Right cardiac atrium (tissue), 5 donors: ENCODE results near the gene CD300LD. TPM values are rescaled to one million over a fixed set of nuclear protein-coding genes. Genes with fewer than 3 reads are reported as not detected.
"Not testable (repeated sequence)": the region's sequence is repeated elsewhere in the genome, so short reads cannot be mapped to it uniquely, and the experiment has no call there.

Experiments
- ATAC-seq, 2 donors: fragments of 200-7000 bp; cut with Tn5 transposase; one replicate each; pipeline versions ENCODE4 v1.8.0 to v1.9.1; 2020; ENCODE audit warnings: moderate library complexity in 2 of 2, mild to moderate bottlenecking in 1 of 2
- DNase-seq, 3 donors: peaks; one replicate each; pipeline ENCODE4 v3.0.0-alpha.2; 2020
- H3K27ac ChIP-seq: one replicate; pipeline ENCODE4 v1.5.1; 2013; ENCODE audit warnings: mild to moderate bottlenecking, low read length, control low read depth, moderate library complexity
- H3K27me3 ChIP-seq: one replicate; pipeline ENCODE4 v1.6.1; 2013; ENCODE audit not compliant: control insufficient read depth, insufficient read depth
- H3K4me1 ChIP-seq: one replicate; pipeline ENCODE4 v1.6.1; 2013; ENCODE audit warnings: low read length; ENCODE audit not compliant: control insufficient read depth, insufficient read depth
- H3K4me3 ChIP-seq: one replicate; pipeline ENCODE4 v1.5.1; 2013; ENCODE audit warnings: low read length, control low read depth
- H3K9me3 ChIP-seq: one replicate; pipeline ENCODE4 v1.6.1; 2013; ENCODE audit warnings: low read length; ENCODE audit not compliant: control insufficient read depth
- WGBS: extraction: QIAGEN DNeasy Blood & Tissue Kit; methylation state at CpG from one replicate; pipeline ENCODE4 v1.1.7; 2013; 5-methylcytosine and 5-hydroxymethylcytosine counted together
- intact Hi-C, 4 donors: fragments of 100-400 bp; cut with DNase I; formaldehyde crosslinking; loops; one replicate each; pipeline versions ENCODE4 v1.11.0 to v1.14.0; 2022 to 2023
- polyA plus RNA-seq: library from polyadenylated mRNA; stranded (reverse); fragments of 200-250 nt; gene quantifications from one replicate; pipeline ENCODE4 v1.2.3, GENCODE V29; 2013
- total RNA-seq, 4 donors: library from RNA; stranded (reverse); fragmentation: NEBNext Ultra II Directional; extraction: Animal tissue kit (Norgen Biotek cat#: 25700); gene quantifications; one replicate each; pipeline ENCODE4 v1.2.1, GENCODE V29; 2021
- donor health status: healthy with polysubstance abuse.
- donor health status: DM: no; HTN: yes; CAD: no.
- donor health status: DM: no; HTN: no; CAD: no.
- donor health status: DM: no; HTN: yes; CAD: no; lungs with severe emphysema.
- donor health status: DM: yes; HTN: yes; CAD: no.

CD300LD gene
- total and polyA plus RNA-seq, 5 donors: not detected

GRCh38 chr17:74630251-74630650 is 38.2 kb upstream of the CD300LD start:
- H3K4me1 ChIP-seq, intact Hi-C loops, H3K4me3 ChIP-seq, H3K27ac ChIP-seq, DNase-seq, ATAC-seq, H3K27me3 ChIP-seq, H3K9me3 ChIP-seq: not testable (repeated sequence)
- WGBS: 79% methylated on average over 14 of the region's 14 CpGs

GRCh38 chr17:74625661-74626060 is 33.6 kb upstream of the CD300LD start:
- intact Hi-C loops: no loop called here
- H3K4me3 ChIP-seq: no peak overlapping the region
- no peaks in the 10 kb centered on the region for H3K27me3 ChIP-seq
- DNase-seq (no peak), ATAC-seq (no peak)
- H3K27ac ChIP-seq: no peak overlapping the region
- 37% methylated on average over 3 of the region's 3 CpGs for WGBS
- H3K4me1 ChIP-seq: no peaks in the 10 kb centered on the region
- H3K9me3 ChIP-seq: peaks cover 3% of the 10 kb centered on the region

- no peaks in the 10 kb centered on the region for H3K27me3 ChIP-seq
- intact Hi-C loops: no loop called here
- 86% methylated on average over 1 of the region's 1 CpG for WGBS
- no peak overlapping the region for H3K27ac ChIP-seq
- no peak for DNase-seq
- H3K4me1 ChIP-seq: no peaks in the 10 kb centered on the region
- no peak for ATAC-seq
- peaks cover 3% of the 10 kb centered on the region for H3K9me3 ChIP-seq
- H3K4me3 ChIP-seq: no peak overlapping the region
Observed at GRCh38 chr17:74624131-74624530, 32.0 kb upstream of the CD300LD start.

DNA sequence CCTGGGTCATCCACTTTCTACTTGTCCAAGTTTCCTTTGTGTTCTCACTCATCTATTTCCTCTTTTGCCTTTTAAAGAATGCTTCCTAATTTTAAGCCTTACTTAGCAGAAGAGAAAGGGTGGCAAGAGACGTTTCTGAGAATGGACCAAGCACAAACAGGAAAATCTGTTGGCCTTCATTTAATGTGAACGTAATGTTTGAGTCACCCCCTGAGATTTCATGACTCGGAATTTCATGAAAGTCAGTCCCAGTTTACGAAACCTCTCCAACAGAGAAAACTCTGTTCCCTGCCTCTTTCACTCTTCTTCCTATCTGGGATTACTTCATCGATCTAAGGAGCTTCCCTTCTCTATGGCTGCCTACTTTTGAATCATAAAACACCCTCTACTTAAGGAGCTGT is 31.6 kb upstream of the CD300LD start, which contains the start of gene CD300E:
TSS of gene CD300E (minus strand) at position 46 of the 401 bp plus-strand sequence. CDS start 117 bp downstream, outside the sequence.
- WGBS: 55% methylated on average over 5 of the region's 5 CpGs
- intact Hi-C loops: no loop called here
- no peak within 1 kb of the TSS for H3K27ac ChIP-seq
- no peak within 1 kb of the TSS for H3K4me3 ChIP-seq
- H3K27me3 ChIP-seq: no peaks in the 10 kb centered on the region
- ATAC-seq (no peak), DNase-seq (no peak)
- peaks cover 3% of the 10 kb centered on the region for H3K9me3 ChIP-seq
- no peaks in the 10 kb centered on the region for H3K4me1 ChIP-seq

DNA sequence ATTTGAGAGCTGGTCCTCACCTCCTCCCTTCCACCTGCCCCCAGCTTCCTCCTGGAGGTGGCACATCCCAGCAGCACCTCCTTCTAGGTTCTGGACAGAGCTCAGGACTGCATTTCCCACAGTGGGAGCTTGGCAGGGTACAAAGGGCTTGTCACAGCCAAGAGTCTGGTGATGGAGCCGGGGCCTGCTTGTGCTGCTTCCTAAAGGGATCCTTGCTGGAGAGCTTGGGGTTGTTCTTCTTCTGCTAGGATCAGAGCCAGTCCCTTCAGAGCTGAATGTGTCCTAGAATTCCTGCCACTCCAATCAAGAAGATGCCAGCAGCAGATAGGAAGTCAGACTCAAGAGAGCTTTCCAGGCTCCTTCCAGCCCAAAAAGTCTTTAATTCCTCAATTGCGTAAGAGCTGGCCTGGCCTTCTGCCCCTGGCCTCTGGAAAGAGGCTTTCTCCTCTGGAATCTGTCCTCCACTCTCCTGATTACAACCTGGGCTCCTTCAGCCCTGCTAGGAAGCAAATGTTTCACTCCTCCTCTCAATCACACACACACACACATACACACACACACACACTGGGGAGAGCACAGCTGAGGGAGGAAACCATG is 27.1 kb upstream of the CD300LD start:
- 48% methylated on average over 2 of the region's 2 CpGs for WGBS
- H3K4me1 ChIP-seq: no peaks in the 10 kb centered on the region
- H3K27me3 ChIP-seq: no peaks in the 10 kb centered on the region
- peak; percentile 64 to 85 (median 73) for DNase-seq
- H3K27ac ChIP-seq: no peak overlapping the region
- peak; percentile 30 to 70 for ATAC-seq
- intact Hi-C loops: no loop called here
- no peak overlapping the region for H3K4me3 ChIP-seq
- H3K9me3 ChIP-seq: no peaks in the 10 kb centered on the region

GRCh38 chr17:74618451-74618850 is 26.4 kb upstream of the CD300LD start:
- ATAC-seq (no peak), DNase-seq (no peak)
- no peak overlapping the region for H3K27ac ChIP-seq
- intact Hi-C loops: no loop called here
- H3K4me1 ChIP-seq: no peaks in the 10 kb centered on the region
- H3K4me3 ChIP-seq: no peak overlapping the region
- H3K9me3 ChIP-seq: no peaks in the 10 kb centered on the region
- 63% methylated on average over 3 of the region's 3 CpGs for WGBS
- no peaks in the 10 kb centered on the region for H3K27me3 ChIP-seq

DNA sequence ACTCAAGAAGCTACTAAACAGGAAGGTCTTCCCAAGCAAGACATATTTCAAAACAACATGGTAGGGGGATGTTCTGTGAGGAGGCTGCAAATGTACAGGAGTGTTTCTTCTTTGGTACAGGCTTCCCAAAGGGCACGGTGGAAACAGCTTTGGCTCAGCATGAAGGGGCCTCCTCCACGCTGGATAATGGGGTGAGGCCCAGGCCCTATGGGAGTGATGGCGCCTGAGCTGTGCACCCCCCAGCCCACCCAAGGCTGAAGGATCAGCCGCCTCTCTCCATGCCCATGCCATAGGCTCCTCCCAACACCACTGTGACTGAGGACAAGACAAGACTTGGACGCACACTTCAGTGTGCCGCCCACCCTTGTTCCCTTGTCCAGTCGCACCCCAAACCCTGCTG is 24.6 kb upstream of the CD300LD start:
- Histone ChIP-seq H3K27me3 (no peaks in the 10 kb centered on the region), H3K27ac (no peak overlapping the region), H3K4me1 (no peaks in the 10 kb centered on the region), H3K4me3 (no peak overlapping the region), H3K9me3 (no peaks in the 10 kb centered on the region)
- no peak for DNase-seq
- WGBS: 89% methylated on average over 7 of the region's 7 CpGs
- intact Hi-C loops: no loop called here
- ATAC-seq: no peak

- H3K27me3 ChIP-seq: no peaks in the 10 kb centered on the region
- ATAC-seq: no peak
- H3K9me3 ChIP-seq: no peaks in the 10 kb centered on the region
- WGBS: 71% methylated on average over 6 of the region's 6 CpGs
- H3K4me3 ChIP-seq: no peak overlapping the region
- no peak for DNase-seq
- H3K4me1 ChIP-seq: no peaks in the 10 kb centered on the region
- intact Hi-C loops: no loop called here
- H3K27ac ChIP-seq: no peak overlapping the region
Observed at GRCh38 chr17:74612046-74612445, 20.0 kb upstream of the CD300LD start.

DNA sequence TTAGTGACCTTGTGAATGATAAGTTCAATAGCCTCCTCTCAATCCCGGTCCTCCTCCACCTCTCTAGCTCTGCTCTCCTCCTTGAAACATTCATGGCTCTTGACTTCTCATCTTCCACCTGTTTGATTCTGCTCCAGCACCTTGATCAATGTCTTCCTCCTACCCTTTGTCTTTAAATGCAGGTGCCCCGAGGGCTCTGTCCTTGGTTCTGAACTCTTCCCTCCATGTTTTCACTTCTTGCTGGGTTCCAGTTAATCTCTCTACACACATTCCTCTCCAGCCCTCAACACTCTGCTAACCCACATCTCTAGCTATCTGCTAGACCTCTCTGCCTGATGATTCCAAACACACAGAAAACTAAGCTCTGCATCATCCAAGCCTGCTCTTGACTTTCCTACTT is 18.0 kb upstream of the CD300LD start:
- intact Hi-C loops: no loop called here
- no peak overlapping the region for H3K27ac ChIP-seq
- 26% methylated on average over 2 of the region's 2 CpGs for WGBS
- H3K9me3 ChIP-seq: no peaks in the 10 kb centered on the region
- ATAC-seq: no peak
- H3K4me3 ChIP-seq: no peak overlapping the region
- H3K27me3 ChIP-seq: no peaks in the 10 kb centered on the region
- DNase-seq: no peak
- H3K4me1 ChIP-seq: no peaks in the 10 kb centered on the region

DNA sequence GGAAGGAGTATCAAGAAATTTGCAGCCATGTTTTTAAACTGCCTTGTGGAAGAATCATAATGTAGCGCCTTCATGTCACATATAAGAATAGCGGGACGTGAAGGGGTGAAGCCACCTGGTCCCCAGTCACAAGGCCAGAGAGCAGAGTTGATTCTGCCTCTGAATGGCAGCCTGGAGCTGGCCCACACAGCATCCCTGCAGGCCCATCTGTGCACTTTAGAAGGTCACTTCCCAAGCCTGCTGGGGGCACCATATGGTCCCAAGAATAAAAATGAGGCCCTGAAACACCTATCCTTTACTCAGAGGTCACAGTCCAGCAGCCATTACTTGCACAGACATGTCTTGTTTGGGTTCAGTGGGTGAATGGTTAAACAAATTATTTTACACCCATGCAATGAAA is 16.4 kb upstream of the CD300LD start:
- DNase-seq (no peak), ATAC-seq (no peak)
- intact Hi-C loops: no loop called here
- Histone ChIP-seq H3K9me3 (no peaks in the 10 kb centered on the region), H3K27ac (no peak overlapping the region), H3K27me3 (no peaks in the 10 kb centered on the region), H3K4me3 (no peak overlapping the region), H3K4me1 (no peaks in the 10 kb centered on the region)
- 92% methylated on average over 3 of the region's 3 CpGs for WGBS

- no peak overlapping the region for H3K4me3 ChIP-seq
- 58% methylated on average over 1 of the region's 1 CpG for WGBS
- intact Hi-C loops: no loop called here
Observed at GRCh38 chr17:74607221-74607620, 15.1 kb upstream of the CD300LD start.

DNA sequence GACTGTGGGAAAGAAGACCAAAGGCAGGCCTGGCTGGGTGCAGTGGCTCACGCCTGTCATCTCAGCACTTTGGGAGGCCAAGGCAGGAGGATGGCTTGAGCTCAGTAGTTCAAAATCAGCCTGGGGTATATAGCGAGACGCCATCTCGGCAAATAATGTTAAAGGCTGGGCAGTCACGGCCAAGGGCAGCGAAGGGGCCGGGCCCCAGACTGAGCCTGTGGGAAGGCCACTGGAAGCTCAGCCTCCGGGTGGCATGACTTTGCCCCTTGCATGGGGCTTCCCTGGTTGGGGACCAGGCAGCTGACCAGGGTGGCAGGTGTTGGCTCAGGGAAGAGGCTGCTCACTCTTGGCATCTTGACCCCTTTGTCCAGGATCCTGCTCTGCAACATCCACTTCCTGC is 14.0 kb upstream of the CD300LD start:
- intact Hi-C loops: no loop called here
- H3K27ac ChIP-seq: no peak overlapping the region

More at GRCh38 chr17:74607221-74607620, 15.1 kb upstream of the CD300LD start:
- DNase-seq: no peak
- no peak for ATAC-seq
- no peaks in the 10 kb centered on the region for H3K4me1 ChIP-seq
- no peak overlapping the region for H3K27ac ChIP-seq
- H3K27me3 ChIP-seq: no peaks in the 10 kb centered on the region
- no peaks in the 10 kb centered on the region for H3K9me3 ChIP-seq

More for the DNA sequence above, 14.0 kb upstream of the CD300LD start:
- no peak for ATAC-seq
- no peak for DNase-seq
- Histone ChIP-seq H3K4me3 (no peak overlapping the region), H3K4me1 (no peaks in the 10 kb centered on the region), H3K27me3 (no peaks in the 10 kb centered on the region), H3K9me3 (no peaks in the 10 kb centered on the region)
- WGBS: 80% methylated on average over 8 of the region's 8 CpGs
